HepG2 (cell line): ENCODE data around the gene BCL2L1. TPM values are rescaled to one million over a fixed set of nuclear protein-coding genes. Genes with fewer than 3 reads are reported as not detected.

ENCODE experiments used
- ATAC-seq: fragments of 200-7000 bp; cut with Tn5 transposase; 3 replicates; pipeline ENCODE4 v1.9.1; 2020; ENCODE audit warnings: mild to moderate bottlenecking, moderate library complexity
- BruUV-seq: library from RNA; stranded (reverse); fragments of 400-500 nt; replicated peaks from 2 replicates; lab custom pipeline; 2021; lab: Mats Ljungman, UMichigan
- CTCF ChIA-PET: fragments of 300-600 bp; formaldehyde crosslinking; extraction: SDS; loops from one replicate; lab custom pipeline; 2021; ENCODE audit warnings: low total read pairs, inconsistent platforms, low intra/inter-chr PET ratio; lab: Yijun Ruan, JAX
- POLR2A ChIA-PET: fragments of 350-600 bp; sonication (Branson Sonifier 250); formaldehyde crosslinking; loops from one replicate; lab custom pipeline; 2020; ENCODE audit warnings: antibody characterized with exemption, inconsistent platforms; lab: Yijun Ruan, JAX
- DNase-seq: peaks from one replicate; pipeline ENCODE4 v3.0.0-alpha.2; 2015; ENCODE audit warnings: low spot score
- FAIRE-seq: peaks from 3 replicates; lab custom pipeline; 2011; peaks lifted over from hg19 to GRCh38; lab: Jason Lieb, UNC
- H2AFZ ChIP-seq: one replicate; pipeline ENCODE4 v1.6.1; 2011; ENCODE audit warnings: low read length, inconsistent platforms
- H3K27ac ChIP-seq: fragments of 300-600 bp; 3 replicates; pipeline ENCODE4 v1.8.0; 2011; ENCODE audit warnings: mixed run types, mild to moderate bottlenecking, mixed read lengths, low read length, inconsistent platforms; ENCODE audit not compliant: insufficient read depth; ENCODE audit errors: extremely low read length
- H3K27me3 ChIP-seq, 2 experiments: fragments of 200-600 bp in 1 of 2; 2 replicates in 1 of 2; 3 replicates in 1 of 2; pipeline versions ENCODE4 v1.6.0 to v1.8.0; 2011; ENCODE audit warnings: low read length in 2 of 2, mild to moderate bottlenecking in 2 of 2, moderate library complexity in 2 of 2, inconsistent platforms in 1 of 2; ENCODE audit not compliant: insufficient read depth in 2 of 2, control insufficient read depth in 1 of 2
- H3K36me3 ChIP-seq, 2 experiments: fragments of 200-600 bp in 1 of 2; replicated peaks in 1 of 2; 2 replicates in 1 of 2; 3 replicates in 1 of 2; pipeline versions ENCODE4 v1.5.1 to v1.8.0; 2011; ENCODE audit warnings: low read length in 2 of 2, inconsistent platforms in 1 of 2; ENCODE audit not compliant: insufficient read depth in 2 of 2, control insufficient read depth in 1 of 2
- H3K4me1 ChIP-seq: 2 replicates; pipeline ENCODE4 v1.5.1; 2012; ENCODE audit warnings: low read length, inconsistent platforms; ENCODE audit not compliant: insufficient read depth
- H3K4me2 ChIP-seq: 2 replicates; pipeline ENCODE4 v1.6.0; 2011; ENCODE audit warnings: low read depth, low read length, inconsistent platforms
- H3K4me3 ChIP-seq, 3 experiments: fragments of 200-600 bp in 1 of 3; sonication (generic), shearing (Covaris generic) in 1 of 3; replicated peaks in 1 of 3; 2 replicates each; pipeline ENCODE4 v1.5.1; 2011 to 2016; ENCODE audit warnings: low read length in 3 of 3, inconsistent platforms in 2 of 3, low read depth in 2 of 3, mild to moderate bottlenecking in 2 of 3, control low read depth in 1 of 3, mixed read lengths in 1 of 3; ENCODE audit not compliant: insufficient read depth in 1 of 3
- H3K79me2 ChIP-seq: one replicate; pipeline ENCODE4 v1.6.1; 2011; ENCODE audit warnings: low read length, inconsistent platforms; ENCODE audit not compliant: insufficient read depth
- H3K9ac ChIP-seq: 2 replicates; pipeline ENCODE4 v1.6.0; 2011; ENCODE audit warnings: mild to moderate bottlenecking, low read depth, low read length, inconsistent platforms; ENCODE audit not compliant: insufficient read depth
- H3K9me3 ChIP-seq: 2 replicates; pipeline ENCODE4 v1.5.1; 2012; ENCODE audit warnings: mild to moderate bottlenecking, low read length
- H4K20me1 ChIP-seq: 2 replicates; pipeline ENCODE4 v1.6.0; 2011; ENCODE audit warnings: inconsistent platforms, mild to moderate bottlenecking, low read length, moderate library complexity; ENCODE audit not compliant: insufficient read depth
- CEBPB ChIP-seq: IDR thresholded peaks from 2 replicates; pipeline ENCODE4 v1.6.1; 2011; ENCODE audit warnings: low read depth, low read length, improper control_type of control experiment, borderline replicate concordance
- CERS6 ChIP-seq: sonication (generic); formaldehyde crosslinking; IDR thresholded peaks from 2 replicates; pipeline ENCODE4 v1.5.0; 2020; ENCODE audit warnings: missing genetic modification reagents
- ZNF652 ChIP-seq: IDR thresholded peaks from 2 replicates; pipeline ENCODE4 v1.6.1; 2016; ENCODE audit warnings: low read depth, borderline replicate concordance
- WGBS: methylation state at CpG from one replicate; pipeline ENCODE4 v1.1.6; 2017; ENCODE audit warnings: low lambda C conversion rate; 5-methylcytosine and 5-hydroxymethylcytosine counted together
- in situ Hi-C: cut with HindIII; loops from 2 replicates; pipeline ENCODE4 v1.10.0; 2017; ENCODE audit warnings: low pct_unique_long_range_greater_than_20kb; ENCODE audit not compliant: extremely low pct_ligation_motif_present
- intact Hi-C: fragments of 100-400 bp; cut with micrococcal nuclease; formaldehyde crosslinking; loops from one replicate; pipeline ENCODE4 v1.10.0; 2022; ENCODE audit not compliant: unreplicated experiment
- polyA plus RNA-seq, 8 experiments: library from polyadenylated mRNA; depleted of rRNA in 3 of 8; stranded (reverse) in 7 of 8; unstranded in 1 of 8; fragments of >200 nt; fragmentation: Illumina TruSeq in 4 of 8; extraction: Trizol in 4 of 8; gene quantifications; 2 replicates each; pipeline versions ENCODE4 v1.2.1 to v1.2.3, GENCODE V29; 2011 to 2016; ENCODE audit warnings: low read depth in 4 of 8, missing spikeins in 1 of 8, mixed read lengths in 1 of 8; ENCODE audit not compliant: insufficient read depth in 1 of 8
- total RNA-seq, 5 experiments: library from RNA; depleted of rRNA; stranded (reverse); fragments of >200 nt; fragmentation: Illumina TruSeq; extraction: Trizol; gene quantifications; 2 replicates each; pipeline ENCODE4 v1.2.3, GENCODE V29; 2016; ENCODE audit warnings: low read depth in 1 of 5
- TF ChIP-seq, protein P1 (sequence below): sonication (generic); formaldehyde crosslinking; IDR thresholded peaks from 2 replicates; pipeline ENCODE4 v1.4.0; 2020; ENCODE audit warnings: missing genetic modification reagents, mild to moderate bottlenecking, borderline replicate concordance
- TF ChIP-seq, protein P2 (sequence below): sonication (generic); formaldehyde crosslinking; IDR thresholded peaks from 2 replicates; pipeline ENCODE4 v1.9.0; 2021; ENCODE audit warnings: mild to moderate bottlenecking, missing genetic modification reagents
- TF ChIP-seq, protein P3 (sequence below), 2 experiments: sonication (generic) in 1 of 2; formaldehyde crosslinking in 1 of 2; IDR thresholded peaks; 2 replicates each; pipeline versions ENCODE4 v1.5.1 to v1.6.1; 2011 to 2020; ENCODE audit warnings: borderline replicate concordance in 1 of 2, low read depth in 1 of 2, low read length in 1 of 2, mild to moderate bottlenecking in 1 of 2, missing genetic modification reagents in 1 of 2, moderate library complexity in 1 of 2

The BCL2L1 gene
- total and polyA plus RNA-seq, 2 of the 13 experiments (the other 11 are each of a cell fraction or from before 2014, with no cell fraction given), result 164 to 258 TPM

- Histone ChIP-seq H2AFZ (no peak overlapping the region), H3K27me3 (no peaks in the 10 kb centered on the region), H4K20me1 (no peaks in the 10 kb centered on the region), H3K79me2 (no peaks in the 10 kb centered on the region), H3K4me2 (no peak overlapping the region), H3K9ac (no peak overlapping the region), H3K4me3 (no peak overlapping the region), H3K36me3 (no peaks in the 10 kb centered on the region), H3K27ac (no peak overlapping the region), H3K4me1 (peaks cover 57% of the 10 kb centered on the region), H3K9me3 (no peaks in the 10 kb centered on the region)
- DNase-seq (no peak), ATAC-seq (no peak), FAIRE-seq (no peak)
- intact Hi-C loops, result loop anchor here (10.0 kb wide), 1 partner anchor 103 kb away; the partner anchor contains the start of gene HM13
- in situ Hi-C loops, result no loop called here
- BruUV-seq, result no TSS peak
- 43% methylated on average over 6 of the region's 6 CpGs for WGBS
- CTCF ChIA-PET, result no interaction called here
- POLR2A ChIA-PET, result interaction anchor here (0.9 to 1.4 kb wide), 4 partner anchors 11 to 105 kb away, joined by 3 to 7 read pairs (median 4); partner anchors contain the start of gene BCL2L1
- TF ChIP-seq, protein P1, sequence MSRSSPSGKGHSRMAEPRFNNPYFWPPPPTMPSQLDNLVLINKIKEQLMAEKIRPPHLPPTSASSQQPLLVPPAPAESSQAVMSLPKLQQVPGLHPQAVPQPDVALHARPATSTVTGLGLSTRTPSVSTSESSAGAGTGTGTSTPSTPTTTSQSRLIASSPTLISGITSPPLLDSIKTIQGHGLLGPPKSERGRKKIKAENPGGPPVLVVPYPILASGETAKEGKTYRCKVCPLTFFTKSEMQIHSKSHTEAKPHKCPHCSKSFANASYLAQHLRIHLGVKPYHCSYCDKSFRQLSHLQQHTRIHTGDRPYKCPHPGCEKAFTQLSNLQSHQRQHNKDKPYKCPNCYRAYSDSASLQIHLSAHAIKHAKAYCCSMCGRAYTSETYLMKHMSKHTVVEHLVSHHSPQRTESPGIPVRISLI (CRISPR knock-in tag), result peak; percentile 46; the same call in 1 of the 2 replicates
- TF ChIP-seq, protein P2, sequence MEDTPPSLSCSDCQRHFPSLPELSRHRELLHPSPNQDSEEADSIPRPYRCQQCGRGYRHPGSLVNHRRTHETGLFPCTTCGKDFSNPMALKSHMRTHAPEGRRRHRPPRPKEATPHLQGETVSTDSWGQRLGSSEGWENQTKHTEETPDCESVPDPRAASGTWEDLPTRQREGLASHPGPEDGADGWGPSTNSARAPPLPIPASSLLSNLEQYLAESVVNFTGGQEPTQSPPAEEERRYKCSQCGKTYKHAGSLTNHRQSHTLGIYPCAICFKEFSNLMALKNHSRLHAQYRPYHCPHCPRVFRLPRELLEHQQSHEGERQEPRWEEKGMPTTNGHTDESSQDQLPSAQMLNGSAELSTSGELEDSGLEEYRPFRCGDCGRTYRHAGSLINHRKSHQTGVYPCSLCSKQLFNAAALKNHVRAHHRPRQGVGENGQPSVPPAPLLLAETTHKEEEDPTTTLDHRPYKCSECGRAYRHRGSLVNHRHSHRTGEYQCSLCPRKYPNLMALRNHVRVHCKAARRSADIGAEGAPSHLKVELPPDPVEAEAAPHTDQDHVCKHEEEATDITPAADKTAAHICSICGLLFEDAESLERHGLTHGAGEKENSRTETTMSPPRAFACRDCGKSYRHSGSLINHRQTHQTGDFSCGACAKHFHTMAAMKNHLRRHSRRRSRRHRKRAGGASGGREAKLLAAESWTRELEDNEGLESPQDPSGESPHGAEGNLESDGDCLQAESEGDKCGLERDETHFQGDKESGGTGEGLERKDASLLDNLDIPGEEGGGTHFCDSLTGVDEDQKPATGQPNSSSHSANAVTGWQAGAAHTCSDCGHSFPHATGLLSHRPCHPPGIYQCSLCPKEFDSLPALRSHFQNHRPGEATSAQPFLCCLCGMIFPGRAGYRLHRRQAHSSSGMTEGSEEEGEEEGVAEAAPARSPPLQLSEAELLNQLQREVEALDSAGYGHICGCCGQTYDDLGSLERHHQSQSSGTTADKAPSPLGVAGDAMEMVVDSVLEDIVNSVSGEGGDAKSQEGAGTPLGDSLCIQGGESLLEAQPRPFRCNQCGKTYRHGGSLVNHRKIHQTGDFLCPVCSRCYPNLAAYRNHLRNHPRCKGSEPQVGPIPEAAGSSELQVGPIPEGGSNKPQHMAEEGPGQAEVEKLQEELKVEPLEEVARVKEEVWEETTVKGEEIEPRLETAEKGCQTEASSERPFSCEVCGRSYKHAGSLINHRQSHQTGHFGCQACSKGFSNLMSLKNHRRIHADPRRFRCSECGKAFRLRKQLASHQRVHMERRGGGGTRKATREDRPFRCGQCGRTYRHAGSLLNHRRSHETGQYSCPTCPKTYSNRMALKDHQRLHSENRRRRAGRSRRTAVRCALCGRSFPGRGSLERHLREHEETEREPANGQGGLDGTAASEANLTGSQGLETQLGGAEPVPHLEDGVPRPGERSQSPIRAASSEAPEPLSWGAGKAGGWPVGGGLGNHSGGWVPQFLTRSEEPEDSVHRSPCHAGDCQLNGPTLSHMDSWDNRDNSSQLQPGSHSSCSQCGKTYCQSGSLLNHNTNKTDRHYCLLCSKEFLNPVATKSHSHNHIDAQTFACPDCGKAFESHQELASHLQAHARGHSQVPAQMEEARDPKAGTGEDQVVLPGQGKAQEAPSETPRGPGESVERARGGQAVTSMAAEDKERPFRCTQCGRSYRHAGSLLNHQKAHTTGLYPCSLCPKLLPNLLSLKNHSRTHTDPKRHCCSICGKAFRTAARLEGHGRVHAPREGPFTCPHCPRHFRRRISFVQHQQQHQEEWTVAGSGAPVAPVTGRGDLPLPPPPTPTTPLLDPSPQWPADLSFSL (CRISPR knock-in tag), result no peak
- TF ChIP-seq CERS6 (CRISPR knock-in tag) (no peak), CEBPB (peak; percentile 19; the same call in 1 of the 2 replicates), ZNF652 (CRISPR knock-in tag) (no peak)
- TF ChIP-seq, protein P3, sequence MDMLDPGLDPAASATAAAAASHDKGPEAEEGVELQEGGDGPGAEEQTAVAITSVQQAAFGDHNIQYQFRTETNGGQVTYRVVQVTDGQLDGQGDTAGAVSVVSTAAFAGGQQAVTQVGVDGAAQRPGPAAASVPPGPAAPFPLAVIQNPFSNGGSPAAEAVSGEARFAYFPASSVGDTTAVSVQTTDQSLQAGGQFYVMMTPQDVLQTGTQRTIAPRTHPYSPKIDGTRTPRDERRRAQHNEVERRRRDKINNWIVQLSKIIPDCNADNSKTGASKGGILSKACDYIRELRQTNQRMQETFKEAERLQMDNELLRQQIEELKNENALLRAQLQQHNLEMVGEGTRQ (IDR thresholded peaks at IDR 0.05; ENCODE audit: low read depth, low read length), result no peak
- TF ChIP-seq, protein P3 (CRISPR knock-in tag; IDR thresholded peaks at IDR 0.05; ENCODE audit: borderline replicate concordance), result no peak
These were observed 105.1 kb downstream of the BCL2L1 start for GRCh38 chr20:31617432-31618104.
